Spleen (tissue), 11 donors: ENCODE measurements around the gene FAM20A. TPM values are rescaled to one million over a fixed set of nuclear protein-coding genes. Genes with fewer than 3 reads are reported as not detected.

ENCODE experiments used
- DNase-seq: peaks from one replicate; pipeline ENCODE4 v3.0.0-alpha.2; 2020
- H3K27ac ChIP-seq, 8 donors: fragments of 200-600 bp; sonication (generic) in 7 of 8; 1 replicate in 4 of 8; 2 replicates in 4 of 8; pipeline versions ENCODE4 v1.5.0 to v1.8.0; 2016 to 2021; ENCODE audit warnings: inconsistent platforms in 4 of 8, mild to moderate bottlenecking in 4 of 8, moderate library complexity in 1 of 8
- H3K27me3 ChIP-seq, 7 donors: fragments of 200-600 bp; sonication (generic) in 6 of 7; replicated peaks in 1 of 7; 1 replicate in 4 of 7; 2 replicates in 3 of 7; pipeline versions ENCODE4 v1.5.0 to v1.8.0; 2016 to 2021; ENCODE audit warnings: inconsistent platforms in 3 of 7, mild to moderate bottlenecking in 1 of 7
- H3K36me3 ChIP-seq, 6 donors: fragments of 200-600 bp; sonication (generic) in 5 of 6; 1 replicate in 4 of 6; 2 replicates in 2 of 6; pipeline versions ENCODE4 v1.5.0 to v1.8.0; 2016 to 2021; ENCODE audit warnings: inconsistent platforms in 2 of 6
- H3K4me1 ChIP-seq, 6 donors: fragments of 200-600 bp; sonication (generic) in 5 of 6; 1 replicate in 3 of 6; 2 replicates in 3 of 6; pipeline versions ENCODE4 v1.5.0 to v1.8.0; 2016 to 2021; ENCODE audit warnings: inconsistent platforms in 3 of 6
- H3K4me3 ChIP-seq, 8 donors: fragments of 200-600 bp; sonication (generic) in 7 of 8; 1 replicate in 4 of 8; 2 replicates in 4 of 8; pipeline versions ENCODE4 v1.5.0 to v1.8.0; 2016 to 2021; ENCODE audit warnings: inconsistent platforms in 4 of 8, mild to moderate bottlenecking in 4 of 8, moderate library complexity in 2 of 8
- H3K9me3 ChIP-seq, 8 donors: fragments of 200-600 bp; sonication (generic) in 7 of 8; 1 replicate in 4 of 8; 2 replicates in 4 of 8; pipeline versions ENCODE4 v1.5.0 to v1.8.0; 2016 to 2021; ENCODE audit warnings: inconsistent platforms in 4 of 8
- POLR2A ChIP-seq, 3 donors: fragments of 450-650 bp; IDR thresholded peaks; one replicate each; pipeline ENCODE4 v1.5.1; 2017; ENCODE audit warnings: antibody characterized with exemption in 3 of 3, mild to moderate bottlenecking in 1 of 3
- POLR2AphosphoS5 ChIP-seq, 3 donors: sonication (generic); formaldehyde crosslinking; IDR thresholded peaks; one replicate each; pipeline ENCODE4 v1.5.1; 2017; ENCODE audit warnings: antibody characterized with exemption in 3 of 3
- WGBS, 5 donors: extraction: QIAGEN DNeasy Blood & Tissue Kit in 3 of 5; methylation state at CpG; one replicate each; pipeline versions ENCODE4 v1.1.5 to v1.1.7; 2013 to 2018; 5-methylcytosine and 5-hydroxymethylcytosine counted together
- intact Hi-C: fragments of 100-400 bp; cut with DNase I; formaldehyde crosslinking; loops from one replicate; pipeline ENCODE4 v1.15.0; 2023; ENCODE audit warnings: low total_unique reads
- polyA plus RNA-seq, 3 donors: library from polyadenylated mRNA; stranded (reverse); fragments of 200-250 nt; gene quantifications; one replicate each; pipeline ENCODE4 v1.2.1, GENCODE V29; 2013
- total RNA-seq, 7 donors: library from RNA; depleted of rRNA in 3 of 7; stranded (reverse); fragments of >200 nt in 3 of 7; fragmentation: NEBNext Ultra II Directional in 4 of 7; extraction: Animal tissue kit (Norgen Biotek cat#: 25700) in 4 of 7; gene quantifications; one replicate each; pipeline versions ENCODE4 v1.1.0 to v1.2.1, GENCODE V29; 2016 to 2021
- TF ChIP-seq, protein P1 (sequence below), 11 experiments: fragments of 200-600 bp in 7 of 11; fragments of 450-650 bp in 4 of 11; sonication (generic) in 4 of 11; IDR thresholded peaks in 8 of 11; conservative IDR thresholded peaks in 3 of 11; 1 replicate in 7 of 11; 2 replicates in 4 of 11; pipeline versions ENCODE4 v1.4.0 to v1.8.0; 2016 to 2021; ENCODE audit warnings: antibody characterized with exemption in 11 of 11, inconsistent platforms in 4 of 11, mild to moderate bottlenecking in 1 of 11
- donor health status: healthy with polysubstance abuse.
- donor health status: DM: no; HTN: no; CAD: no; lungs with moderate emphysema.
- donor health status: DM: no; HTN: no; CAD: no.
- donor health status: Bipolar disorder and iron deficiency.
- donor health status: healthy.
- donor health status: DM: no; HTN: no; CAD: no.
- donor health status: DM: yes; HTN: yes; CAD: no.

FAM20A gene
- total and polyA plus RNA-seq, 10 donors: 5.0 to 58.0 (median 26.1) TPM

DNA sequence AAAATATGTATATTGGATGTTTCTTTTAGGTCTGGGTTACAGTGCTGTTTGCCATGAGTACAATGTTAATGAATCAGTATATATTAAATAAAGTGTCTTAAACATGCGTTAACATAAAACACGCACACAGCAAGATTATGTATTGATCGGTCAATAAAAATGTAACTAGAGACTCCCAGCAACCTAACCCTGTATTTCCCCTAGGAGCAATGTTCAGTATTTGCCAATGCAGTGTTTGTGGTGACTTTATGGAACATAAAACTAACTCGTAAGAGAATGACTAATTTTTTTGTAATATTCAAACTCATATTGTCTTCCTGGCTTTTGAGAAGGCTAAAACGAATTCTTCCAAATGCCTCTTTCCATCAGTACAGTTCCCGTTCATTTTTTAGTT is 66.5 kb downstream of the FAM20A start:
- Histone ChIP-seq H3K27ac (no peak overlapping the region), H3K4me1 (peaks cover 0 to 25% (median 5%) of the 10 kb centered on the region in 6 donors), H3K27me3 (no peaks in the 10 kb centered on the region), H3K36me3 (peaks cover 0 to 100% (median 70%) of the 10 kb centered on the region in 6 donors), H3K4me3 (no peak overlapping the region), H3K9me3 (no peaks in the 10 kb centered on the region)
- WGBS, 5 donors: 91 to 96% (median 93%) methylated on average over 6 of the region's 6 CpGs
- DNase-seq: no peak
- intact Hi-C loops: no loop called here
- TF ChIP-seq POLR2A (IDR thresholded peaks at IDR 0.05) (no peak), POLR2AphosphoS5 (IDR thresholded peaks at IDR 0.05) (no peak)
- TF ChIP-seq, protein P1, sequence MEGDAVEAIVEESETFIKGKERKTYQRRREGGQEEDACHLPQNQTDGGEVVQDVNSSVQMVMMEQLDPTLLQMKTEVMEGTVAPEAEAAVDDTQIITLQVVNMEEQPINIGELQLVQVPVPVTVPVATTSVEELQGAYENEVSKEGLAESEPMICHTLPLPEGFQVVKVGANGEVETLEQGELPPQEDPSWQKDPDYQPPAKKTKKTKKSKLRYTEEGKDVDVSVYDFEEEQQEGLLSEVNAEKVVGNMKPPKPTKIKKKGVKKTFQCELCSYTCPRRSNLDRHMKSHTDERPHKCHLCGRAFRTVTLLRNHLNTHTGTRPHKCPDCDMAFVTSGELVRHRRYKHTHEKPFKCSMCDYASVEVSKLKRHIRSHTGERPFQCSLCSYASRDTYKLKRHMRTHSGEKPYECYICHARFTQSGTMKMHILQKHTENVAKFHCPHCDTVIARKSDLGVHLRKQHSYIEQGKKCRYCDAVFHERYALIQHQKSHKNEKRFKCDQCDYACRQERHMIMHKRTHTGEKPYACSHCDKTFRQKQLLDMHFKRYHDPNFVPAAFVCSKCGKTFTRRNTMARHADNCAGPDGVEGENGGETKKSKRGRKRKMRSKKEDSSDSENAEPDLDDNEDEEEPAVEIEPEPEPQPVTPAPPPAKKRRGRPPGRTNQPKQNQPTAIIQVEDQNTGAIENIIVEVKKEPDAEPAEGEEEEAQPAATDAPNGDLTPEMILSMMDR (IDR thresholded peaks at IDR 0.05 in 8 of 11, conservative IDR thresholded peaks at IDR 0.05 in 3 of 11): no peak

DNA sequence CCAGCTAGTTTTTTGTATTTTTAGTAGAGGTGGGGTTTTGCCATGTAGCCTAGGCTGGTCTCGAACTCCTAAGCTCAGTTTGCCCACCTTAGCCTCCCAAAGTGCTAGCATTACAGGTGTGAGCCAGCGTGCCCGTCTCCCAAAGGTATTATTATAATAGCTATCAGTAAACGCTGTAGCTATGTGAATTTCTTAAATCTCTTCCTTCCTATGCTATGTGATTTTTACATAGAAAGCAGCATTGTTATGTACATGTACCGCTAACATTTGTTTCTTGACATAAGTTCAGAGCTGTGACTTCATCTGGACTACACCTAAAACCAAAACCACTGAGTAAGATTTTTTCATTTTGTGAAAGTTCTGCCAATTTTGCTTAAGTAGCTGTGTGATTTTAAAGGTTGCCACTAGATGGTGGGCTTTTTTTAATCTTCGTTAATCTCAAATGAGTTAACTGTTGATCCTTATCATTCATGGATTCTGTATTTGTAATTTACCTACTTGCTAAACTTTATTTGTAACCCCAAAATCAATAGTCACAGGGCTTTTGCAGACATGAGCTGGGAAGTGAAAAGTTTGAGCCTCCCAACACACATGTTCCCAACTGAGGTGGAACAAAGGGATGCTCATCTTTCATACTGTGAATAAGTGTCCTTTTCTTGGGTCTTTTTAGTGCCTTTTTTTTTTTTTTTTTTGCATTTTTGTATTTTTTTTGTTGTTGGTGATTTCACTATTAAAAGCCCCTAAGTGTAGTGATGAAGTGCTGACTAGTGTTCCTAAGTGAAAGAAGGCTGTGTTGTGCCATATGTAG is 67.1 kb downstream of the FAM20A start:
- peaks cover 0 to 22% (median 3%) of the 10 kb centered on the region in 6 donors for H3K4me1 ChIP-seq
- no peak overlapping the region for H3K27ac ChIP-seq
- no peak overlapping the region for H3K4me3 ChIP-seq
- TF ChIP-seq, protein P1 (IDR thresholded peaks at IDR 0.05 in 8 of 11, conservative IDR thresholded peaks at IDR 0.05 in 3 of 11): peak in 8 of 11 experiments; percentile 13 to 59 (median 42)
- TF ChIP-seq POLR2A (IDR thresholded peaks at IDR 0.05) (no peak), POLR2AphosphoS5 (IDR thresholded peaks at IDR 0.05) (no peak)
- H3K36me3 ChIP-seq: peaks cover 0 to 100% (median 73%) of the 10 kb centered on the region in 6 donors
- H3K27me3 ChIP-seq: no peaks in the 10 kb centered on the region
- no peak for DNase-seq
- intact Hi-C loops: no loop called here
- 73 to 86% (median 81%) methylated on average over 6 of the region's 6 CpGs for WGBS, 5 donors
- no peaks in the 10 kb centered on the region for H3K9me3 ChIP-seq

DNA sequence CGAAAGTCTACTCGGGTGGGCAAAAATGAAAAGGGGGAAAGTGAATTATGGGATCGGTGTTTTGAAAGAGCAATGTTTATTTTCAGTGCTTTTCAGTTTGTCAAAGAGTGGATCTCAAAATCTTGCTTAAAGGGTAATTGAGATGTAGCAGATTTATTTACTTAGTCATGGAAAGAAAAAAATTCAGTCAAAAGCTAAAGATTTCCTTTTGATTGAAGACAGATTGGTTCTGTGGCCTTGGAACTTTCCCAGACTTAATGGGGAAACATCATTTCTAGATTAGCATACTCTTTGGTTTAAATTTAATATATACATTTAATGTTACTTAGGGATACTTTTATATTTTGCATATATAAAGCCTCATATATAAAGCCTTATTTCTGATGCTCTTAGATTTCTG is 68.3 kb downstream of the FAM20A start:
- TF ChIP-seq POLR2A (IDR thresholded peaks at IDR 0.05) (no peak), POLR2AphosphoS5 (IDR thresholded peaks at IDR 0.05) (no peak)
- TF ChIP-seq, protein P1 (IDR thresholded peaks at IDR 0.05 in 8 of 11, conservative IDR thresholded peaks at IDR 0.05 in 3 of 11): no peak
- intact Hi-C loops: no loop called here
- H3K4me3 ChIP-seq: no peak overlapping the region
- peaks cover 0 to 24% (median 4%) of the 10 kb centered on the region in 6 donors for H3K4me1 ChIP-seq
- 80 to 95% (median 91%) methylated on average over 3 of the region's 3 CpGs for WGBS, 5 donors
- H3K9me3 ChIP-seq: no peaks in the 10 kb centered on the region
- no peaks in the 10 kb centered on the region for H3K27me3 ChIP-seq
- no peak overlapping the region for H3K27ac ChIP-seq
- H3K36me3 ChIP-seq: peaks cover 0 to 100% (median 79%) of the 10 kb centered on the region in 6 donors
- DNase-seq: no peak

DNA sequence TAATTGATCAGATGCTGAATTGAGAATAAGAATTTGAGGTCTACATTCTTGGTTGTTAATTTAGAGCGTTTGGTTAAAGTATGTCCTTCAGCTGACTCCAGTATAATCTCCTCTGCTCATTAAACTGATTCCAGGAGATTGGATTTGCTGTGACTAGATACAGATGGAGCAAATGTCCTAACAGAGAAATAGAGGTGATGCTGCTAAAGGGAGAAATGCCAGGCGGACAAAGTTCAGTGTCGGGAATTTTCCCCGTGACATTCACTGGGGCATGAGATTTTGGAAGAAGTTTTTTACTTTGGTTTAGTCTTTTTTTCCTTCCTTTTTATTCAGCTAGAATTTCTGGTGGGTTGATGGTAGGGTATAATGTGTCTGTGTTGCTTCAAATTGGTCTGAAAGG is 69.9 kb downstream of the FAM20A start:
- Histone ChIP-seq H3K4me3 (no peak overlapping the region), H3K27ac (no peak overlapping the region), H3K27me3 (no peaks in the 10 kb centered on the region), H3K4me1 (peaks cover 0 to 28% (median 7%) of the 10 kb centered on the region in 6 donors), H3K36me3 (peaks cover 0 to 100% (median 84%) of the 10 kb centered on the region in 6 donors), H3K9me3 (no peaks in the 10 kb centered on the region)
- intact Hi-C loops: no loop called here
- TF ChIP-seq POLR2A (IDR thresholded peaks at IDR 0.05) (no peak), POLR2AphosphoS5 (IDR thresholded peaks at IDR 0.05) (no peak)
- TF ChIP-seq, protein P1 (IDR thresholded peaks at IDR 0.05 in 8 of 11, conservative IDR thresholded peaks at IDR 0.05 in 3 of 11): no peak
- 90 to 96% (median 94%) methylated on average over 4 of the region's 4 CpGs for WGBS, 5 donors
- no peak for DNase-seq
